NCI-H1417 treated with DMSO at 0.1 percent for 48 hours (cell line): Measurements from ENCODE around the gene LAMA5.
"Not testable (repeated sequence)": the region's sequence is repeated elsewhere in the genome, so short reads cannot be mapped to it uniquely, and the experiment has no call there.

Source experiments
- DNase-seq: peaks from one replicate; lab custom pipeline; 2025; lab: John Stamatoyannopoulos, UW

LAMA5 gene

DNA sequence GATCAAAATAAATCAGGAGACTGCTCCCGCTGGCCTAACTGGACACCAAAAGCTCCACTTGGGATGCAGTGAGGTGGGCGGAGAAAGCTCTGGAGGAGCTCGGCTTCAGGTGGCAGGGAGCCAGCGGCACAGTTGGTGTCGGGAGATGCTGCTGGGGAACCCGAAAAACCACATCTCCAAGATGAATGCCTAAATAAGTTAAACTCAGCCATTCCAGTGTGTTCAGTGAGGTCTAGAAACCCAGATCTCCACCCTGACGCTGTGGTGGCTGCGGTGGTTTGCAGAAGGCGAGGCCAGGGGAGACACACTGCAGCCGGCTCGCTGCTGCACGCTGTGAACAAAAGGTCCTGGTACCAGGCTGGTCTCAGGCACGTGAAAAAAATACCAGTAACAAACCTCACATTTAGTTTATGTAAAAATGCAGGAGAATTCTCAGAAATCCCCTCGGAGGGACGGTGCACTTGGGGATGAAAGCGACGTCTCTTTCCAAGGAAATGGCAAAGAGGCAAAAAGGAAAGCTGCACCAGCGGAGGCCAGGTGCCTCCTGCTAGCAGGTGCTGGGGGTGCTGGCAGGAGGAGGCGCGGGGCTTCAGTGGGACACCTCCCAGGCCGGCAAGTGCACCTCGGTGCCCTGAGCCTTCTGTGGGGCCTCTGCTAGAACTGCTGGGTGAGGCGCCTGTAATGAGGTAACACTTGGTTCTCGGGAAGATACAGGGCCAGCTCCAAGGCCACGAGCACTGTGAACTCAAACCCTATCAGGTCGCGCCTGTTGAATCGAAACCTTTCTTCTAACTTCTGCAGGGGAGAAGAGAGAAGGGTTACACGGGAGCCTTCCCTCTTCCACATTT lies 23.4 kb upstream of the LAMA5 start:
- DNase-seq = no peak

DNA sequence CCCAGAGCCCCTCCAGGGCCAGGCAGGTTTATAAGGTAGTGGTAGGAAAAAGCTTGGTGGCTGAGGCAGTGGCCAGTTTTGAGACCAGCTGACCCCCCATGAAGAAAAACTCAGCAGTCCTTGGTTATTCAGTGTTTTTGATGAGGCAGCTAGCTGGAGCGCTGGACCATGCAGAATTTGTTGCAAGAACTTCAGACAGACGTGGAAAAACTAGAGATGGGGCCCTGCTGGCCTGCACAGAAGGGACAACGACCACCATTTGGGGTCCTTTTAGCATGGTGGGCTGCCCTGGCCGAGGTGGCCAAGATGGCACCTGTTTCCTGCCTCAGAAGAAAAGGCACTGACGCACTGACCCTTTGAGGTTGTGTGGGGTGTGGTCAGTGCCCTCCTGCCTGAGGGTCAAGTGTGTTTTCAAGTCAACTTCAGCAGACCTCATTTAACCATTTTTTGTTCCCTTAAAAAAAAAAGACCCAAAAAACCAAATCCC lies 22.5 kb upstream of the LAMA5 start:
- no peak for DNase-seq

DNA sequence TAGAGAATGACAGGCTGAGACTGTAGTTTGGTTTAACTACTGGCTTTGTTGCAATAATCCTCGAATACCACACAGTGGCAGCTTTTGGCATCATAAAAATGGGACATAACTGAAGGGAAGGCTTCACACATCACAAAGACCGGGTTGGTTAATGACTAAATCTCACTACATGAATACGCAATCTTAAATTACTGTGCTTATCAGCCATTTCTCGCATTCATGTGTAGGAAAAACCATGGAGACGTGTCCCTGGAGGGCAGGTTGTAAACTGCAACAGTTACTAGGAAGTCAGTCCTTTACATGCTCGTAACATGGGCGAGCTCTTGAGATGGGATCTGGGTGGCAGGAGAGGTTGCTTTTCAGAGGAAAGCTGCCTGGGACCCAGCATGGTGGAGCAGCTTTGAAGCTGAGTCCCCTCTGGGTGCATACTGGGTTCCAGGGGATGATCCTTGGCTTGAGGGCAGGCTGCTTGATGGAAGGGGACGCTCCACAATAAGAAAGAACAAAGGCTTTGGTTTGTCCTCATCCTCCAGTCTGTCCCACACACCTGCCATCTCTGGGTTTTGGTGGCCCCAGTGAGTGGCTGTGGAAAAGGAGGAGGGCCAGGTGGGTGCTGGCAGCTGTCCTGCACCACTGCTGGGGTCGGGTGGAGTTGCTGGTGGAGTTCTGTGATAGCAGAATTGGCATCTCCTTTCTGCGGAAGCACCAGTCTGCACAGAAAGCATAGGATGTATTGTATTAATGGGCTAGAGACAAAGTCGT lies 21.9 kb upstream of the LAMA5 start:
- no peak for DNase-seq

DNA sequence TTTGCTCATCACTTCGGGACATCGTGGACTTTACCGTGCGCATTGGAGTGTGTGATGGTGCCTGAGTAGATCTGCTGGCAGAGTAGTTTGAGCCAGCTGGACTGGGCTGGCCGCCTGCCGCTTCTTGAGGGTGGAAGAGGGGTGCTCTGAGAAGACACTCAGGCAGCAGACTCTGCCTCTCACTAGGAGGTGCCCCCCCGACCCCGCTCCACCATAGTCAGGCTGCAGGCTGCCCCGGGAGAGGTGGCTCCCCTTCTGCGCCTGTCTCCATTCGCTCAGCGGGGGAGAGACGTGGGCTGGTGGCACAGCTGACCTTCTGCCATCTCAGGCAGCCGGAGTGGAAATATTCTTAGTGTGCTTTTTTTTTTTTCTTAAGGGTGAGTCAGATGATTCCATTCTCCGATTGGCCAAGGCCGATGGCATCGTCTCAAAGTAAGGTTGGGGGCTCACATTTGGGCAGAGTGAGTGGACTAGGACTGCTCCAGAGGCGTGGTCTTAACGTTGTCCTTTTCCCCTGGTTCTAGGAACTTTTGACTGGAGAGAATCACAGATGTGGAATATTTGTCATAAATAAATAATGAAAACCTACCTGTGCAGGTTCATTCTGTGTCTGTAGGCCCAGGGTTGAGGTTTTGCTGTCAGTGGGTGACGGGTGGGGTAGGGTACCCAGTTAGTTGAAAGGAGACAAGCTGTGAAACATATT lies 21.0 kb upstream of the LAMA5 start:
- DNase-seq = no peak

GRCh38 chr20:62387219-62387913 lies 20.3 kb upstream of the LAMA5 start:
- DNase-seq = no peak

DNA sequence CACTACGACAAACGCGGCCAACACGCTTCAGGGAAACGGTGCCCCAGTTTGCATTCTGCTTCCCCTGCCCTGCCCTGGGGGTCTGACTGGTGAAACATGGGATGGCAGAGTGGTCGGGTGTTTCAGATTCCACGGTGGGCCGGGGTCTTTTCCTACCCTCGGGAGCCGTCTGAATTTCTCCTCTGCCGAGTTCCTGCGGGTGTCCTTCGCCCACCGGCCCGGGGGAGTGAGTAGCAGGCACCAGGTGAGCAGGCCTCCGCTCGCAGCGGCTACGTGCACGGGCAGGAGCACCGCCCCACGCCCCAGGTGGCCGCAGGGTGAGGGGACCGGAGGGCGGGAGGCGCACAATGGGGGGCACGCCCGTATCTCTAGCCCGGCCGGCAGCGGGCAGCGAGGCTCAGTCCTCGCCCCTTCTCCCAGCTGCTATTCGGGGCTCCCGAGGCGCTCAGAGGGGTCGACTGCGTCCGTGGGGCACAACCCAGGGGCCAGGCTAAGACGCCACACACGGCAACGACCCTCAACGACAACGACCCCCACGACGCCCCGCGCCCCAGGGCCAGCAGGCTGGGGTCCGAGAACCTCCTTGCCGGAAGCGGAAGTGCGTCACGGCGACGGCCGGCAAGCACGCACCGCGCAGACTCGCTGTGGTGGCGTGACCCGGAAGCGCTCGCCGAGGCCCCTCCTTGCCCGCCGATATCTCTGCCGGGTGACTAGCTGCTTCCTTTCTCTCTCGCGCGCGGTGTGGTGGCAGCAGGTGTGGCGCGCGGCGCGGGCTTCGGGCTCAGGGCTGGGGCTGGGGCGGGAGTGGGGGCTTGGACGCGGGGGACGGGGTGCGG lies 19.5 kb upstream of the LAMA5 start, which contains the start of gene RPS21:
RPS21 (plus strand) TSS at position 721 of the 836 bp plus-strand sequence. CDS start 236 bp downstream, outside the sequence.
- DNase-seq = peak; percentile 68

DNA sequence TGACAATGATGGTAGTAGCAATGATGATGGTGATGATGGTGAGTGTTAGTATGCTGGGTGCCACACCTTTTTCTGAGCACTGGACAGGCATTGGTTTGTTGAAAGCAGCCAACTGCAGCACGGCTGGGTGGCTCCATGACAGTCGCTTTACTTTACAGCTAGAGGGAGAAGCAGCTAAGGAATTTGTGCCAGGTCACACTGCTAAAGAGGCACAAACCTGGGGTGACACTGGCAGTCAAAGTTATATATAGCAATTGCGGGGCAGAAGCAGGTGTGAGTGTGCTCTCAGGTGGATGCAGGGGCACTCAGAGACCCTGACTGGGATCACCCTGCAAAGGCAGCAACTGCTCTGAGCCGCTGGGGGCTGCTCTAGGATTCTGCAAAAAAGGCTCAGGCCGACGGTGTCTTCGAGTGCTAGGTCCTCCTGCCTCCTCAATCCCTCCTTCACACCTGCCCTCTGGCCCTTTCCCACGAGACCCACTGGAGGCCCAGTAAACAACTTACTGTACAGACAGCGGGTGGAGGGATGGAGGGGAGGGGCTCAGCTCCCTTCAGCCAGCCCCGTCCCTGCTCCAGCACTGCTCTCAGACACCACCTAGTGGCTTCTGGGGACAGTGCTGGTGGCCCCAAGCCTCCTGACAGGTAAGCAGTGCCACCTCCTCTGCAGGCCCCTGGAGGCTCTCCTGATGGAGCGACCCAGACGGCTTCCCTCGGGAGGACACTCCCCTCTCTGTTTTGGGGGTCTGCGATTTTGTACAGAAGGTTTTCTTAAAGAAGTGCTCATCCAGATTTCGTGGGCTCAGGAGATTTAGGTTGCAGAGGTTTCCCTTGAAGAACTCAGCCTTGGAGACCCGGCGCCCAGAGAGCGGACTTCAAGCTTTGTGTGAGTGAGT lies 15.4 kb upstream of the LAMA5 start:
- peak; percentile 41 for DNase-seq

GRCh38 chr20:62381842-62382241 lies 14.7 kb upstream of the LAMA5 start:
- DNase-seq = no peak

GRCh38 chr20:62381202-62381797 lies 14.2 kb upstream of the LAMA5 start:
- DNase-seq = no peak

DNA sequence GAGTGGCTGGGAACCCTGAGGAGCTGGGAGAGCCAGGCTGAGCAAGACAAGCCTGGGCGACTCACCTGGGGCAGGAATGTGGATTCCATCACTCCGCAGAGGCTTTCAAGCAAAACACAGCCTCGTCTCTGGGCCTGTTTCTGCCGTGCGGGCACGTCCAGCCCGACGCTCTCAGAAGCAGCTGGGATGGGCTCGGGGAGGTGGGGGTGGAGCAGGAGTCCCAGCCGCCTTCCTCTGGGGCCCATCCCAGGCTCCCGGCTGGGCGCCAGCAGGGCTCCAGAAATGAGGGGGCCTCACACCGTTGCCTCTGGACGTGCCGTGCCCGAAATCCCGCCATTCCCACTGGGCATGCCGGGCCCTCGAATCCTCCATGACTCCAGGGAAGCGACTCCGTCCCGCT lies 11.1 kb upstream of the LAMA5 start:
- DNase-seq = no peak

DNA sequence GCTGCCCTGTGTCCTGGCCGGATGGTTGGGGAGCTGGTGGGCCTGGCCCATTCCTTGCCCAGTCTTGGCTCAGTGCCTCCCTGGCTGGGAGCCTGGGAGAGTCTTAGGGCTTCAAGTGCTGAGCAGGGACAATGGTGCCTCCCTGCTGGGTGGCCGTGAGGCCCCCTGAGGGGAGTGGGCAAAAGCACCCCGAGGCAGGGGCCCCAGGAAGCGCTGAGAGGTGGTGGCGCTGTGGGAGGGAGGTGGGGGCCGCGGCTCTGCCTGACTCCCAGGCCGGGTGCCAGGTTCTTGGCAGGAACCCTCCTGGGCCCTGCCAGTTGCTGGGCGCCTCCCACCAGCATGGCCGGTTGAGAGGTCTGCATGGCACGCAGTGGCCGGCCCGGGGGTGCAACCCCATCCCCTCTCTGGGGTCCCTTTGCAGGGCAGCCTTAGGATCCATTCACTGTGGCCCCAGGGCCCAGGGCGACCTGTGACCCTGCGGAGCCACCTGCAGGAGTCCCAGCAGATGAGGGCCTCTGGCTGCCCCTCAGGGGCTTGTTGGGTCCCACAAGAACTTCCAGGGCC lies 10.6 kb upstream of the LAMA5 start:
- no peak for DNase-seq

- DNase-seq = no peak
Observed at GRCh38 chr20:62377064-62377461, 10.0 kb upstream of the LAMA5 start.

GRCh38 chr20:62376112-62377063 lies 9.3 kb upstream of the LAMA5 start:
- DNase-seq = no peak

GRCh38 chr20:62374331-62375152 lies 7.4 kb upstream of the LAMA5 start:
- DNase-seq = no peak

- DNase-seq = not testable (repeated sequence)
Observed at GRCh38 chr20:62373631-62374179, 6.6 kb upstream of the LAMA5 start.
